ENCODE data around the gene VRK2.

The VRK2 gene

GRCh38 chr2:58046585-58047372 lies at the start of gene VRK2:
Gene VRK2 (plus strand): TSS chr2:58046806. CDS start chr2:58048832, 2,026 bp downstream.
- peak; percentile 81 for DNase-seq (ENCODE audit: low spot score)

DNA sequence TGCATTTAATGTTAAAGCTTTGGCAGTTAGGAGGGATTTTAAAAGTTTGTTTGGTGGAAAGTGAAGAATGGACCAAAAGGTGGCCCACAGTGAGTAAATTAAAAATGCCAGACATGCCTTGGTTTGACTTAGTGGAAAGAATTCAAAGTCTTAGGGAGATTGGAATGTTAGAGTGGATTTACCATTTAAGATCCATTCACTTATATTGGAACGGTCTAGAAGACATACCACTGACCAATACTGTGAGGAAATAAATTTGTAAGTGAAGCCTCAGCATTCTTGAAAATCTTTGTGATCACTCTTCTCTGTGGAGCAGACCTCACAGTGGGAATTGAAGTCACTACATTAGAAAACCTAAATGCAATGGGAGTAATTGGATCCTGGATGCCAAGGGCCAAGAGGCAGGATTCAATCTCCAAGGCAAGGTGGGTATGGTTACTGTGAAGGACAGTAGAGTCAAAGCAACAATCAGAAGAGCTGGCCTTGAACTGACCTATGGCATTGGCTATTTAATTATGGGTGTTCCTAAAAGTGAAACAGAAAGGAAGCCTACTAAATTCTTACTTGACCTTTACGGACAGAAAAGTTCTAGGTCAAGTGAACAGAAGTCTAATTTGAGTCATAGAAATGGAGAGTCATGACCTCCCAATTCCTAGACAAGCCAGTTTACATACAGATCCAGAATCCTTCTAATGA lies 40.2 kb upstream of the VRK2 start:
- no peak for DNase-seq (ENCODE audit: low spot score)

GRCh38 chr2:58006952-58007284 lies 39.7 kb upstream of the VRK2 start:
- DNase-seq (ENCODE audit: low spot score): no peak

DNA sequence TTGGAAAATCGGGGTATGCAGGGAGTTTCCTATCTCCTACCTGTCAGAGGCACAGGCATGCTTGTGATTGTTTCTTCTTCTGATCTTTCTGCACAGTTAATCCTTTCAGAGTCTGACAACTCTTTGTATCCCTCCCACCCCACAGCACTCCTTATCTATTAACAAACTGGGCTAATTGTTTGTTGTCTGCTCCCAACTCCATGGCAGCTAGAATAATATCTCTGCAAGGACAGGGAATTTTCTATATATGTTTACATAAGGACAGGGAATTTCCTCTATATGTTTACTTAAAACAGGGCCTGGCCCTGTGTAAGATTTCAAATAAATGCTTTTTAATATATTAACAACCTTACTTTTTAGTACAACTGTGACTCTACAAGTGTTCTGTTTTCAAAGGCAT lies 36.0 kb upstream of the VRK2 start:
- DNase-seq (ENCODE audit: low spot score): no peak

DNA sequence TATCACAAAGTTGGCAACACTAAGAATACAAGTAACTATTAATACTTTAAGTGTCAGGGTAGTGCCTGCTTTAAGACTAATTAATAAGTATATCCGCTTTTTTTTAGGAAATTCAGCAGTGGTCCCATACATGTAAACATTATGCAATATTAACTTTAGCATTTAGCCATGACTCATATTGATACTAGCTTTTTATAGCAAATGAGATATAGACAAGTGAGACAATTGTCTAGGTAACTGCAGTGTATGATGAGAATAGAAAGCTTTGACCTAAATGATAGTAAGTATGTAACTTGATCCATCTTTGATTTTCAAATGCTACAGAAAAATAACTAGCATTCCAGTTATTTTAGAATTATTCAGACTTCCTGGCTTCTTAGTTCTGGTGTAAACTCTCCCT lies 27.4 kb upstream of the VRK2 start:
- no peak for DNase-seq (ENCODE audit: low spot score)

GRCh38 chr2:58025150-58025933 lies 21.3 kb upstream of the VRK2 start:
- no peak for DNase-seq (ENCODE audit: low spot score)

- no peak for DNase-seq (ENCODE audit: low spot score)
These were observed 19.6 kb upstream of the VRK2 start for GRCh38 chr2:58027029-58027428.

- DNase-seq (ENCODE audit: low spot score): no peak
These were observed 15.8 kb upstream of the VRK2 start for GRCh38 chr2:58030771-58031170.

DNA sequence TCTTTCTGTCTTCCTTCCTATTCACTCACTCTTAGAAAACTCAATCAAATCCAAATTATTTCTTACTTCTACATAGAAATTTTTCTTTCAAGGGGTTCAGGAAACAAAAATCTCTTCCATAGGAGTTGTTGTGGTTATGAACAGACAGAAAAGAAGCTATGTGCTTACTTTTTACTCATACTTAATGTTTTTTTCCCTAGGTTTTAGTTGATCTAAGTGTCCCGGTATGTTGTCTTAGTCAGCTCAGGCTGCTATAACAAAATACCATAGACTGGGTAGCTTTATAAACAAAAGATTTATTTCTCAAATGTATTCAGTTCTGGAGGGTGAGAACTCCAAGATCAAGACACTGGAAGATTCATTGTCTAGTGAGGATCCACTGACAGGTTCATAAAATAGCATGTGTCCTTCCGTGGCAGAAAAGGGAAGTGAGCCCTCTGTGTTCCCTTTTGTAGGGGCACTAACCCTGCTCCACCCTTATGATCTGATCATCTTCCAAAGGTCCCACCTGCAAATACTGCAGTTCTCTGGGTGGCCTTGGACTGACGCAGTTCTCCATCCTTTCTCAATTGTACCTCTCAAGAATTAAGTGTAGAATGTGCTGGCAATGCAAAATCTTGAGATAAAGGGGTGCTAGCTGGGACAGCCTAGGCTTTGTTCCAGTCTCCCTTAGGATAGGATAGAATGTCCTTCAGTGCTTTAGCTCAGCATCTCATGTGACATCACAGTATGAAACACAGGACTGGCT lies 14.4 kb upstream of the VRK2 start:
- no peak for DNase-seq (ENCODE audit: low spot score)

DNA sequence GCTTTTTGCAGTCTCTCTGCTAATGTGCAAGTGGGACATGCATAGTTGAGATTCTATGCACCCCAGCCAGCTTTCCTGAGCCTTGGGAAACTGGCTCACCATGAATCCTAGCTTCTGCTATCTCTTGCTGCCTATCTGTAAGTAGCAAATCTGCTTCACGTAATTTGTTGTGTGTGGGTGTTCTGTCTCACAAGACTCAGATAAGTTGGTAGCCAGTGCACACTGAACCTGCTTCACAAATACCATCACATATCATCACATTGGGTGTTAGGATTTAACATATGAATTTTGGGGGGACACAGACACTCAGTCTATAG lies 13.9 kb upstream of the VRK2 start:
- no peak for DNase-seq (ENCODE audit: low spot score)

- no peak for DNase-seq (ENCODE audit: low spot score)
These were observed 13.1 kb upstream of the VRK2 start for GRCh38 chr2:58033530-58033929.

DNA sequence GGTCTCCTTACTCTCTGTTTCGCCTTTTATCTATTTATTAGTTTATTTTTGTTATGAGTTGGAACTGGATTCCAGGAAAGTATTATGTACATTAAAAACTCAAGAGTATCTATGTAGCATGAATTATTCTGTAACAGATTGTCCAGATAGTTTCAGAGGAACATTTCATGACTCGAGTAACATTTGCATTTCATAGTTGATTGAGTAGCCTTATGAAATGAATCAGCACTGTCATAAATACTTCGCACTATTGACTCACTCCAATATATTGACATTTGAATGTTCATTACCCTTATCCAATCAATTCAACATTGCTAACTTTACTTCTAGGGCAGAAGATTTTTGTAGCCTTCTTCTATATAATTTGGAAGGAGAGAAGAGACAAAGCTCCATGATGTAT lies 11.3 kb upstream of the VRK2 start:
- no peak for DNase-seq (ENCODE audit: low spot score)

- no peak for DNase-seq (ENCODE audit: low spot score)
These were observed 7.4 kb upstream of the VRK2 start for GRCh38 chr2:58039170-58039611.

GRCh38 chr2:58042486-58042970 lies 4.1 kb upstream of the VRK2 start:
- DNase-seq (ENCODE audit: low spot score): peak; percentile 41

GRCh38 chr2:58044145-58044544 lies 2.5 kb upstream of the VRK2 start:
- DNase-seq (ENCODE audit: low spot score): no peak

DNA sequence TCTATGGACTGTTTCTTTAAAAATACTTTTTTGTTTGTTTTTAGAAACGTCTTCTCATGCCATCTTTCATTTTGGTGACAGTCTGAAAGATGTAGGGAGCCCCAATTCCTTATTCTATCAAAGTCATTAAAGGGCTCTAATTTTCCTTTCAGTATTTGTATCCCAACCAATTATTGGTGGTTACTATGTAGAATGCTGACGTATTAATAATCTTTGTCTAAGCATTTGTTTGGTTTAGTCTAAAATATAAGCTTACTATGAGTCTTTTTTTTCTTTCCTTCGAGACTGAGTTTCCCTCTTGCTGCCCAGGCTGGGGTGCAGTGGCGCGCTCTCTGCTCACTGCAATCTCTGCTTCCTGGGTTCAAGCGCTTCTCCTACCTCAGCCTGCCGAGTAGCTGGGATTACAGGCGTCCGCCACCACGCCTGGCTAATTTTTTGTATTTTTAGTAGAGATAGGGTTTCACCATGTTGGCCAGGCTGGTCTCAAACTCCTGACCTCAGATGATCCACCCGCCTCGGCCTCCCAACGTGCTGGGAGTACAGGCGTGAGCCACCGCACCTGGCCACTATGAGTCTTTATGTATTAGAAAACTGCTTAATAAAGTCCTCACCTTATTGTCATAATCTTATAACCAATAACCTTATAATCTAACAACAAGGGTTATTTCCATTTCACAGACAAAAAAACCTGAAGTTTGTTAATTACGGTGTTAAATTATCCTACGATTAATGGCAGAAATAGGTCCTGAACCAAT lies 849 bp upstream of the VRK2 start:
- no peak for DNase-seq (ENCODE audit: low spot score)

GRCh38 chr2:58046335-58046584 lies 346 bp upstream of the VRK2 start:
- DNase-seq (ENCODE audit: low spot score): no peak

- no peak for DNase-seq (ENCODE audit: low spot score)
These were observed 848 bp downstream of the VRK2 start for GRCh38 chr2:58047373-58047935.

- no peak for DNase-seq (ENCODE audit: low spot score)
These were observed 1.4 kb downstream of the VRK2 start for GRCh38 chr2:58047961-58048360.

DNA sequence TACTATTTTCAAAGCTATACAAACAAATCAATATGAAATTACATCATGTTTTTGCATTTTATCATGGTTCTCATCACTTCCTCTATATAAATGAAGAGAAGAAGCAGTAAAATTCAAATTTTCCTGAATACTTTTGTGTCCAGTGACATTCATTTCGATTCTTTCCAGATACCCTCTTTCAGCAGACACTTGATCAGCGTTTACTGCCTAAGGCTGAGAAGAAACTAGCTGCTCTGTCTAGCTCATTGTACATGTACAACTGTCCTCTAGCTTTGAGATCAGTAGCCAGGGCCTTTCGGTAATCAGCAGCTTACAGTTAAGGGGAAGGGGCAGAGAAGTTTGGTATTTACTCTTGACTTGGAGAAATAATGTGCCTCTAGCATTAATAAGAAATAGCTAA lies 4.8 kb downstream of the VRK2 start:
- no peak for DNase-seq (ENCODE audit: low spot score)

GRCh38 chr2:58052978-58053377 lies 6.4 kb downstream of the VRK2 start:
- DNase-seq (ENCODE audit: low spot score): no peak

Measured in CD4-positive, alpha-beta T cell treated with Interleukin-6 at 100 ng/mL for 8 hours (primary cell).